ENCODE data around the gene SACM1L. TPM values are rescaled to one million over a fixed set of nuclear protein-coding genes. Genes with fewer than 3 reads are reported as not detected.
A peak's percentile ranks its signal among the peaks of the same experiment; 100 is the strongest.

SACM1L gene
- 10 to 100 TPM; 22.8 to 38.6 (median 28.4) TPM for polyA plus RNA-seq (ENCODE audit: insufficient read length in 10 of 10)
- long read RNA-seq, donor 1, partial matches to known transcripts: 13 of 17 reads
- long read RNA-seq, donor 1, other reads (novel, unspliced or antisense): 0 of 17 reads
- long read RNA-seq, donor 2, partial matches to known transcripts: 5 of 6 reads
- long read RNA-seq, donor 2, other reads (novel, unspliced or antisense): 0 of 6 reads
- long read RNA-seq, donor 3: 0 reads
- long read RNA-seq, donor 4, partial matches to known transcripts: 7 of 9 reads
- long read RNA-seq, donor 4, other reads (novel, unspliced or antisense): 0 of 9 reads
- long read RNA-seq, donor 5, partial matches to known transcripts: 0 of 5 reads
- long read RNA-seq, donor 5, other reads (novel, unspliced or antisense): 0 of 5 reads
- long read RNA-seq, donor 6, partial matches to known transcripts: 7 of 7 reads
- long read RNA-seq, donor 6, other reads (novel, unspliced or antisense): 0 of 7 reads
- long read RNA-seq, donor 7, transcript SACM1L-201 (20 exons, 3,723 nt): major isoform, 5 of 7 reads
- long read RNA-seq, donor 7, partial matches to known transcripts: 0 of 7 reads
- long read RNA-seq, donor 7, other reads (novel, unspliced or antisense): 0 of 7 reads
- long read RNA-seq, donor 8, partial matches to known transcripts: 14 of 18 reads
- long read RNA-seq, donor 8, other reads (novel, unspliced or antisense): 0 of 18 reads
- long read RNA-seq, donor 9, partial matches to known transcripts: 0 of 1 reads
- long read RNA-seq, donor 9, other reads (novel, unspliced or antisense): 0 of 1 reads

GRCh38 chr3:45688882-45689786 lies at the start of gene SACM1L:
SACM1L (plus strand) TSS chr3:45689396; CDS start chr3:45689466, 70 bp downstream.
- DNase-seq: peak; percentile 99 to 100 (median 99)

GRCh38 chr3:45640091-45640507 lies 49.1 kb upstream of the SACM1L start:
- DNase-seq: no peak

GRCh38 chr3:45640724-45641361 lies 48.4 kb upstream of the SACM1L start:
- DNase-seq: no peak

- DNase-seq: no peak
These were observed 47.4 kb upstream of the SACM1L start for GRCh38 chr3:45641756-45642155.

- no peak for DNase-seq
These were observed 46.5 kb upstream of the SACM1L start for GRCh38 chr3:45642731-45643152.

- DNase-seq: peak in 1 of 3 donors; percentile 26
These were observed 45.0 kb upstream of the SACM1L start for GRCh38 chr3:45644063-45644790.

GRCh38 chr3:45644791-45645201 lies 44.4 kb upstream of the SACM1L start:
- DNase-seq: peak in 1 of 3 donors; percentile 69

- no peak for DNase-seq
These were observed 43.1 kb upstream of the SACM1L start for GRCh38 chr3:45646051-45646585.

GRCh38 chr3:45647148-45647619 lies 42.0 kb upstream of the SACM1L start:
- DNase-seq: peak in 2 of 3 donors; percentile 64 to 74

GRCh38 chr3:45653205-45653604 lies 36.0 kb upstream of the SACM1L start:
- no peak for DNase-seq

- no peak for DNase-seq
These were observed 34.7 kb upstream of the SACM1L start for GRCh38 chr3:45654397-45654944.

GRCh38 chr3:45655906-45656305 lies 33.3 kb upstream of the SACM1L start:
- DNase-seq: no peak

GRCh38 chr3:45656575-45657363 lies 32.4 kb upstream of the SACM1L start:
- peak; percentile 89 to 91 (median 91) for DNase-seq

- no peak for DNase-seq
These were observed 31.3 kb upstream of the SACM1L start for GRCh38 chr3:45657853-45658252.

GRCh38 chr3:45659661-45660566 lies 29.3 kb upstream of the SACM1L start:
- DNase-seq: peak in 2 of 3 donors; percentile 57 to 64

- no peak for DNase-seq
These were observed 28.7 kb upstream of the SACM1L start for GRCh38 chr3:45660567-45660901.

GRCh38 chr3:45664578-45664977 lies 24.6 kb upstream of the SACM1L start:
- no peak for DNase-seq

- no peak for DNase-seq
These were observed 24.1 kb upstream of the SACM1L start for GRCh38 chr3:45665101-45665572.

Measured in muscle of back (tissue), 13 donors.